SJCRH30 (cell line): ENCODE results near the gene CSNK1A1L. TPM values are rescaled to one million over a fixed set of nuclear protein-coding genes. Genes with fewer than 3 reads are reported as not detected.
A peak's percentile ranks its signal among the peaks of the same experiment; 100 is the strongest.

Experiments used
- DNase-seq, 2 experiments: peaks; one replicate each; pipeline ENCODE4 v3.0.0-alpha.2; 2015 to 2020
- H3K27ac ChIP-seq: fragments of 250-450 bp; sonication (Bioruptor Pico); 2 replicates; pipeline ENCODE4 v1.5.1; 2020; ENCODE audit warnings: mild to moderate bottlenecking, moderate library complexity
- H3K27me3 ChIP-seq: fragments of 250-450 bp; sonication (Bioruptor Pico); 2 replicates; pipeline ENCODE4 v1.5.1; 2020; ENCODE audit warnings: mild to moderate bottlenecking, moderate library complexity
- H3K36me3 ChIP-seq: fragments of 250-450 bp; sonication (Bioruptor Pico); 2 replicates; pipeline ENCODE4 v1.5.1; 2020; ENCODE audit warnings: mild to moderate bottlenecking, moderate library complexity
- H3K4me1 ChIP-seq: fragments of 250-450 bp; sonication (Bioruptor Pico); 2 replicates; pipeline ENCODE4 v1.5.1; 2020; ENCODE audit warnings: mild to moderate bottlenecking, moderate library complexity
- H3K4me3 ChIP-seq: fragments of 250-450 bp; sonication (Bioruptor Pico); 2 replicates; pipeline ENCODE4 v1.5.1; 2020; ENCODE audit warnings: mild to moderate bottlenecking, moderate library complexity
- H3K9me3 ChIP-seq: fragments of 250-450 bp; sonication (Bioruptor Pico); replicated peaks from 2 replicates; pipeline ENCODE4 v1.5.1; 2020; ENCODE audit warnings: mild to moderate bottlenecking, moderate library complexity
- total RNA-seq: library from RNA; depleted of rRNA; stranded (reverse); fragments of >200 nt; shearing (Covaris generic); gene quantifications from 2 replicates; pipeline ENCODE4 v1.2.3, GENCODE V29; 2014

The CSNK1A1L gene
- total RNA-seq, 1 experiment from 2014 or later: not detected

- Histone ChIP-seq H3K27me3 (no peaks in the 10 kb centered on the region), H3K4me1 (no peaks in the 10 kb centered on the region), H3K27ac (no peak overlapping the region), H3K9me3 (no peaks in the 10 kb centered on the region), H3K36me3 (no peaks in the 10 kb centered on the region), H3K4me3 (no peak overlapping the region)
- DNase-seq: no peak
Observed at GRCh38 chr13:37091835-37092234, 13.6 kb downstream of the CSNK1A1L start.

GRCh38 chr13:37090912-37091311, 14.6 kb downstream of the CSNK1A1L start:
- H3K27me3 ChIP-seq: no peaks in the 10 kb centered on the region
- no peak overlapping the region for H3K4me3 ChIP-seq
- no peak for DNase-seq
- H3K36me3 ChIP-seq: no peaks in the 10 kb centered on the region
- H3K27ac ChIP-seq: no peak overlapping the region
- H3K4me1 ChIP-seq: no peaks in the 10 kb centered on the region
- H3K9me3 ChIP-seq: no peaks in the 10 kb centered on the region

- H3K27ac ChIP-seq: no peak overlapping the region
- H3K4me1 ChIP-seq: no peaks in the 10 kb centered on the region
- no peak overlapping the region for H3K4me3 ChIP-seq
- H3K36me3 ChIP-seq: no peaks in the 10 kb centered on the region
- no peaks in the 10 kb centered on the region for H3K9me3 ChIP-seq
- no peak for DNase-seq
- no peaks in the 10 kb centered on the region for H3K27me3 ChIP-seq
Observed at GRCh38 chr13:37089495-37089894, 16.0 kb downstream of the CSNK1A1L start.

DNA sequence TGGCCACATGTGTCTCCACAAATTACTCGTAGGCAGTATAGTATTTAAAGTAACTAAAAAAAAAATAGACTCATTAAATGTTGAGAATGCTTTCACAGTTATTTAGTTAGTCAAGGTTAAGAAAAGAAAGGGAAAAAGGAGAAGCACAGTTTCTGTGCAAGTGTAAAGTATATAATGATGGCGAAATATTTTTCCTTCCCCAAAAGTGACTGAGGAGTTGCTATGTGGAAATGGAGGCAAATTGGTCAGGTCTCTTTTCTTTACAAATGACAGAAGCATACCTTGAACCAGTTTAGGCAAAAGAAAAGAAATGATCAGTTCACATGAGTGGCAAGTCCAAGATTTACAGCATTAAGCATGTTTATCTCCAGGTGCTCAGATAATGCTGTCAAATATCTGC, 18.0 kb downstream of the CSNK1A1L start:
- no peaks in the 10 kb centered on the region for H3K4me1 ChIP-seq
- no peak overlapping the region for H3K4me3 ChIP-seq
- H3K27ac ChIP-seq: no peak overlapping the region
- no peaks in the 10 kb centered on the region for H3K27me3 ChIP-seq
- no peaks in the 10 kb centered on the region for H3K36me3 ChIP-seq
- no peak for DNase-seq
- H3K9me3 ChIP-seq: no peaks in the 10 kb centered on the region

- Histone ChIP-seq H3K36me3 (no peaks in the 10 kb centered on the region), H3K27me3 (no peaks in the 10 kb centered on the region), H3K9me3 (no peaks in the 10 kb centered on the region), H3K4me3 (no peak overlapping the region), H3K4me1 (no peaks in the 10 kb centered on the region), H3K27ac (no peak overlapping the region)
- no peak for DNase-seq
Observed at GRCh38 chr13:37085606-37086005, 19.9 kb downstream of the CSNK1A1L start.

DNA sequence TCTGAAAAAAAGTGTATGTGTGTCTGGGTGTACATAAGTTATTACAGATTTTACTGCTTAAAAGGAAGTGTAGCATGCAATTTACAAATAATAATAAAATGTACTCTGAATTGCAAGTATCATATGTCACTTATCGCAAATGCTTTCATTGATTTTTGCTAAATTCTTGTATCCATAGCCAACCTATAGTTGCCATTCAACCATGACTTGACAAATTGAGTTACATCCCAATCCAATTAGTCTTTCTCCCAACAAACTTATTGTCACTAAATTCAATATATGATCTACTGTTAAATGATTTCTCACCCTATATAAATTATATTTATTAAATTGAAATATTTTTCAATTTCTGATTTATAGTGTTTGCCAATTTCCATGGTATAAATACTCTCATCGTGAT, 28.6 kb downstream of the CSNK1A1L start:
- H3K9me3 ChIP-seq: no peaks in the 10 kb centered on the region
- H3K27me3 ChIP-seq: no peaks in the 10 kb centered on the region
- no peaks in the 10 kb centered on the region for H3K4me1 ChIP-seq
- no peak overlapping the region for H3K4me3 ChIP-seq
- H3K27ac ChIP-seq: no peak overlapping the region
- no peak for DNase-seq
- H3K36me3 ChIP-seq: no peaks in the 10 kb centered on the region

DNA sequence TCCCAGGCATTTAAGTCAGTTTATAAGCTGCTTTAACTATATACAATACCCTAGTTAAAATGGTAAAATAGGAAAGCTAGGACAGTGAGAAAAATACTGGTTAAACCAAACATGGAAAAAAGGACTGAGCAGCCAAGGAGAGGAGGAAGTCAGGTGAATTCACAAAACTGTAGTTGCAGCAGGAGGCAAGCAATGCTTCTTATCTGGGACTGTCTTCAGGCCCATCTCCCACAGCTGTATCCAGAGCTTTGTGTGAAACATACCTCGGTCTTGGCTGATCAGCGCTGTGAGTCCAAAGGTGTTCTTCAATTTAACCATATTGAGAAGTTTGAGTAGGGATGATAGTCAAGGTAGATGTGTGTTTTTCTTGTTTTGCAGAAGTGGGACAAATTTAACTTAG, 30.3 kb downstream of the CSNK1A1L start:
- no peaks in the 10 kb centered on the region for H3K27me3 ChIP-seq
- no peaks in the 10 kb centered on the region for H3K36me3 ChIP-seq
- DNase-seq: no peak
- no peak overlapping the region for H3K4me3 ChIP-seq
- H3K9me3 ChIP-seq: no peaks in the 10 kb centered on the region
- no peak overlapping the region for H3K27ac ChIP-seq
- no peaks in the 10 kb centered on the region for H3K4me1 ChIP-seq

DNA sequence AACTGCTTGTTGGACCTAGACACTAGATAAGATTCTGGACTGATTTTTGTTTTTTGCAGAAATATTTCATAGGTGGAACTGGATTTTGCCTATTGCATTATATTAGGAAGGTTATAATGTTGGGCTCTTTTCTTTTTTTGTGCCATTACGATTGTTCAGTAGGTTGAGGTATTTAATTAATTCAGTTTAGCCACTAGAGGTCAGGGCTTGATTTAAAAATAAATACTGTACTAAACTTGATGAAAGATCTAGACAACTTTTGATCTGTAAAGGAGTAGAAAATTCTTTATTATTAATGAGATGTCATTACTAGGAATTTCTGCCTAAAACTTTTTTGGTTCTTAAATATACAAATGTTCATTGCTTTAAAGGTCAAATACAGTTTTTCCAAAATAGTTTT, 30.8 kb downstream of the CSNK1A1L start:
- no peak overlapping the region for H3K4me3 ChIP-seq
- H3K4me1 ChIP-seq: no peaks in the 10 kb centered on the region
- H3K27me3 ChIP-seq: no peaks in the 10 kb centered on the region
- DNase-seq: peak in 1 of 2 experiments; percentile 57
- no peaks in the 10 kb centered on the region for H3K9me3 ChIP-seq
- no peaks in the 10 kb centered on the region for H3K36me3 ChIP-seq
- no peak overlapping the region for H3K27ac ChIP-seq

DNA sequence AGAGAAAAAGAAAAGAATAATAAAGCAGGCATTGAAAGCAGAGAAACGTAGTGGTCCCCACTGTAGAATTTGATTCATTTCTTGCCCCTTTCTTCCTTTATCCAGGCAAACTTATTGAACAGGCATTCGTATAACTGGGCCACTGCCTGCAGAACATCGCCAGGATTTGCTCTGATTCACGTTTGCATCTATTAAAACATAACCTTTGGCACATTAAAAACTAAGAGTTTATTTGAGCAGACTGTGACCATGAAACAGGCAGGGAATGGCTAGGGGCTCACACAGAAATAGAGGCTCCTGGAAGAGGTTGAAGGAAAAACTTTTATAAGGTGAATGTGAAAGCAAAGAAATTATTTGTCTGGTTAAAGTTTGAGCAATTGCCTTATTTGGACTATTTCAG, 33.4 kb downstream of the CSNK1A1L start:
- no peaks in the 10 kb centered on the region for H3K36me3 ChIP-seq
- no peaks in the 10 kb centered on the region for H3K4me1 ChIP-seq
- no peak overlapping the region for H3K27ac ChIP-seq
- no peak for DNase-seq
- H3K27me3 ChIP-seq: no peaks in the 10 kb centered on the region
- H3K4me3 ChIP-seq: no peak overlapping the region
- H3K9me3 ChIP-seq: no peaks in the 10 kb centered on the region

- no peak for DNase-seq
- H3K9me3 ChIP-seq: no peaks in the 10 kb centered on the region
- no peaks in the 10 kb centered on the region for H3K36me3 ChIP-seq
- H3K27me3 ChIP-seq: no peaks in the 10 kb centered on the region
- H3K4me3 ChIP-seq: no peak overlapping the region
- no peaks in the 10 kb centered on the region for H3K4me1 ChIP-seq
- no peak overlapping the region for H3K27ac ChIP-seq
Observed at GRCh38 chr13:37070956-37071355, 34.5 kb downstream of the CSNK1A1L start.

DNA sequence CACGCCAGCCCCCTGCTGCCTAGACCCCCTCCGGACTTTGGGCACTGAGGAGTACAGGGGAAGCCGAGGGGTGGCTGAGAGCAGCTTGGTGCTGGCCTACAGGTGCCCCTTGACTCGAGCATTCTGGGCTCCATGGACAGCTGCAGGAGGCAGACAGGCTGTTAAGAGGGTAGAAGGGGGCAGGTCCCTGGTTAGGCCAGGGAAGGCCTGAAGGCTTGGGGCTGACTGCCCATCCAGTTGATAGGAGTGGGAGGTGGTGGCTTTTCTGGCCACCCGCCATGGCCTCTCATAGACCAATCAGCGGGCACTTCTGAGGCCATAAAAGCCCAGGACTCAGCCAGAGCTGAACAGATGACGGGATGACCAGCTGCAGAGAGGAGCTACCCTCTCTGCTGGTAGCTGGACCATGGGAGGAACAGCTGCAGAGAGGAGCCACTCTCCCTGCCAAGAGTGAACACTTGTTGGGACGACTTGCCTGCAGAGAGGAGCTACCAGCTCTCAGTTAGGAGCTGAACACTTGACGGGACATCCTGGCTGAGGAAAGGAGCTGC, 35.2 kb downstream of the CSNK1A1L start:
- peak; percentile 86 to 90 for DNase-seq
- H3K9me3 ChIP-seq: no peaks in the 10 kb centered on the region
- H3K4me3 ChIP-seq: no peak overlapping the region
- no peaks in the 10 kb centered on the region for H3K4me1 ChIP-seq
- no peaks in the 10 kb centered on the region for H3K27me3 ChIP-seq
- H3K36me3 ChIP-seq: no peaks in the 10 kb centered on the region
- no peak overlapping the region for H3K27ac ChIP-seq

DNA sequence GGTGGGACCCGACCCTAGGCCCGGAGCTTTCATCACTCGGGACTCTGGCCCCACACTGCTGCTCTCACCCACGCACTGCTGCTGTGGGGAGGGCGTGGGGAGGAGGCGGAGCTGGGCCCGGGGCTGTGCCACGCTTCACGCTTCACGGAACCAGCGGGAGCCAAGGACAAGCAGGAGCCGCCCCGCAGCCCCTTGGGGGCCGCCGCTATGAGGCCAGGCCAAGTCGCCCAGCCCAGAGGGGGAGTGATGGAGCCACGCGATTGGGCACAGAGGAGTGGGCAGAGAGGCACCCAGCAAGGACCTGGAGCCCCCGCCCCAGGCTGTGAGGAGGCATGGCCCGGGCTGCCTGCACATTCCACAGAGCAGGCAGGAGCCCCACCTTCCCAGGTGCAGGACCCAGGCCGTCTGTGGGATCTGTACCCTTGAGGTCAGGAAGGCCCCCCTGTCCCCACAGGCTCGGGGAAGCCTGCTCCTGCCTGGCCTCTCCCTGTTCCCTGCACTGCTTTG, 35.8 kb downstream of the CSNK1A1L start:
- no peaks in the 10 kb centered on the region for H3K27me3 ChIP-seq
- peak in 1 of 2 experiments; percentile 2 for DNase-seq

DNA sequence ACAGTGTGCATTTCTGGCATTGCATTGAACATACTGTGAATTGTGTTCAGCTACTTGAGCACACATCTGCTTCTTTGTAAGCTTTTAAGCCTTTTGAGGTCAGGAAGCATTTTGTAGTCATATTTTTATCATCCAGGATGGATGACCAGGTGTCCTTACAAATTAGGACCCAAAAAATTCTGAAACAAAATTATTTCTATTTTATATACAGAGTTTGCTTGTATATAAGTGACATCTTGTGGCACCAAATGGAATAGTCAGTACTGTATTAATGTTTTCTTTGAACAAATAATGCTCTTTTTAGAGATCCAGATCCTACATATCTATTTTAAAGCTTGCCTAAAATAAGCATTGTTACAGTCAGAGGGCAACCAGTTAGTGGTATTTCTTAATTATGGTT, 36.5 kb downstream of the CSNK1A1L start:
- Histone ChIP-seq H3K36me3 (no peaks in the 10 kb centered on the region), H3K27me3 (no peaks in the 10 kb centered on the region), H3K4me1 (no peaks in the 10 kb centered on the region), H3K27ac (no peak overlapping the region), H3K4me3 (no peak overlapping the region), H3K9me3 (no peaks in the 10 kb centered on the region)
- DNase-seq: peak in 1 of 2 experiments; percentile 42

More for the DNA sequence above, 35.8 kb downstream of the CSNK1A1L start:
- H3K27ac ChIP-seq: no peak overlapping the region
- no peaks in the 10 kb centered on the region for H3K36me3 ChIP-seq
- no peak overlapping the region for H3K4me3 ChIP-seq
- no peaks in the 10 kb centered on the region for H3K4me1 ChIP-seq
- H3K9me3 ChIP-seq: no peaks in the 10 kb centered on the region

DNA sequence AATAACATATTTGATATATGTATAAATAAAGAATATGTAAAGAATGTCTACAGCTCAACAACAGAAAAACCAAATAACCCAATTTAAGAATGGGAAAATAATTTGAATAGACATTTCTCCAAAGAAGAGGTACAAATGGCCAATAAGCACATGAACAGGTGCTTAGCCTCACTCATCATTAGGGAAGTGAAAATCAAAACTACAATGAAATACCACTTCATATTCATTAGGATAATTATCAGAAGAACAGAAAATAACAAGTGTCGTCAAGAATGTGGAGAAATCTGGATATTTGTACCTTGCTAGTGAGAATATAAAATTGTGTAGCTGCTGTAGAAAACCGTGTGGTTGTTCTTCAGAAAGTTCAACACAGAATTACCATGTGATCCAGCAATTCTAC, 37.6 kb downstream of the CSNK1A1L start:
- Histone ChIP-seq H3K9me3 (no peaks in the 10 kb centered on the region), H3K27ac (no peak overlapping the region), H3K36me3 (no peaks in the 10 kb centered on the region), H3K4me3 (no peak overlapping the region), H3K4me1 (no peaks in the 10 kb centered on the region), H3K27me3 (no peaks in the 10 kb centered on the region)
- no peak for DNase-seq

DNA sequence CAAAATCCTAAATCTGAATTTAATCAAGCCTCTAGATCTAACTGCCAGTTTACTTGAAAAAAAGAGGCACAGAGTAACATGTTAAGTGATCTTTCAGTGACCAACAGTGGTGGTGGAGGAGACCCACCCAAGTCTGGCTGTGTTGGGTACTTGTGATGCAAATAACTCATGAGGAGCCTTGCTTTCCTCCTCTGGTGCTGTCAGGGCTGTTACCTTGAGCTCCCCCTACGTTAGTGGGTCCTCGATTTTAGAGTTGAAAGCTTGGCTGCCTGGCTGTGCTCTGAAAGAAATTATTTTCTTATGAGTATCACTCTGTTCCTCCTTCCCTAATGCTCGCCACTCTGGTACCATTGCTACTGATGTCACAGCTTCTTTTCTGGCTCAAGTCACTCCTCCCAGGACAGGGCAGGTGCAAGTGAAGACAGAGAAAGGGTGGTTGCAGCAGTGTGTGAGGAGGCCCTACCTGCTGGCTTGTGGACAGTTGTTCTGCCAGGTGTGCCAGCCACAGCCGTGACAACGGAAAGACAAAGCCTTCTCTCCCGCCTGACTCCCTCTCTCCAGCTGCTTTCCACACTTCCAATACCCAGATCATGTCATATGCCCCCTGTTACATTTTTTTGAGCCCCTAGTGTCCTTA, 39.5 kb downstream of the CSNK1A1L start:
- Histone ChIP-seq H3K27me3 (no peaks in the 10 kb centered on the region), H3K4me3 (no peak overlapping the region), H3K27ac (no peak overlapping the region), H3K36me3 (no peaks in the 10 kb centered on the region), H3K9me3 (no peaks in the 10 kb centered on the region), H3K4me1 (no peaks in the 10 kb centered on the region)
- DNase-seq: no peak

DNA sequence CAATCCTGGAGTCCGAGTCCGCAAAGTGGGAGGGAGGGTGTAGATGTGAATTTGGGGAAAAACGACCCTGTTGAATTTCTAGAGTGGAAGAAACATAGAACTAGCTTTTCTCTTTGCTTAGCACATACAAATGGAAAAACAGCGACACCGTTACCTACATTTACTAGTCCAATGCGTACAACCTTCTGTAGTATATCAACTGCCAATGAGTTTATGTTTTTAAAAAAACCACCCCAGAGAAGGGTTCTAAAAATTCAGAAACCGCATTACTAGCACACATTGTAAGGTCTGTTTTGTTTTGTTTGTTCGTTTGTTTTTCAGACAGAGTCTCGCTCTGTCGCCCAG, 45.6 kb downstream of the CSNK1A1L start:
- DNase-seq: no peak
- peaks cover 3% of the 10 kb centered on the region; the same call in 1 of the 2 replicates for H3K9me3 ChIP-seq
- H3K27ac ChIP-seq: no peak overlapping the region
- no peaks in the 10 kb centered on the region for H3K27me3 ChIP-seq
- peak overlapping the region; percentile 86 for H3K4me3 ChIP-seq
- H3K36me3 ChIP-seq: peaks cover 4% of the 10 kb centered on the region
- H3K4me1 ChIP-seq: no peaks in the 10 kb centered on the region
